HL-60/S4 (cell line): ENCODE results near the gene MAT1A.

Experiments used
- in situ Hi-C: fragments of 300-500 bp; cut with MboI; formaldehyde crosslinking; loops from 2 replicates; pipeline ENCODE4 v1.14.3; 2022; ENCODE audit warnings: low sequenced_read_pairs

MAT1A gene

GRCh38 chr10:80283119-80283518 is 6.3 kb downstream of the MAT1A start:
- in situ Hi-C loops = no loop called here

- in situ Hi-C loops = no loop called here
Measured at GRCh38 chr10:80281784-80282765, 7.4 kb downstream of the MAT1A start.

- in situ Hi-C loops = no loop called here
Measured at GRCh38 chr10:80281292-80281691, 8.2 kb downstream of the MAT1A start.

- in situ Hi-C loops = no loop called here
Measured at GRCh38 chr10:80280071-80280800, 9.2 kb downstream of the MAT1A start.

GRCh38 chr10:80279146-80279545 is 10.3 kb downstream of the MAT1A start:
- in situ Hi-C loops = no loop called here

GRCh38 chr10:80278480-80278879 is 11.0 kb downstream of the MAT1A start:
- in situ Hi-C loops = no loop called here

- in situ Hi-C loops = no loop called here
Measured at GRCh38 chr10:80277567-80278250, 11.7 kb downstream of the MAT1A start.

- in situ Hi-C loops = no loop called here
Measured at GRCh38 chr10:80277016-80277415, 12.4 kb downstream of the MAT1A start.

- in situ Hi-C loops = no loop called here
Measured at GRCh38 chr10:80276335-80276734, 13.1 kb downstream of the MAT1A start.

- in situ Hi-C loops = no loop called here
Measured at GRCh38 chr10:80275756-80276155, 13.7 kb downstream of the MAT1A start.

- in situ Hi-C loops = no loop called here
Measured at GRCh38 chr10:80275135-80275498, 14.3 kb downstream of the MAT1A start.

GRCh38 chr10:80274396-80275134 is 14.9 kb downstream of the MAT1A start:
- in situ Hi-C loops = loop anchor here (25.0 kb wide), 1 partner anchor 712 kb away; the partner anchor contains the start of gene SFTPA2

GRCh38 chr10:80273523-80274170 is 15.8 kb downstream of the MAT1A start:
- in situ Hi-C loops = loop anchor here (25.0 kb wide), 1 partner anchor 711 kb away; the partner anchor contains the start of gene SFTPA2

- in situ Hi-C loops = loop anchor here (25.0 kb wide), 1 partner anchor 711 kb away; the partner anchor contains the start of gene SFTPA2
Measured at GRCh38 chr10:80272793-80273522, 16.5 kb downstream of the MAT1A start.

- in situ Hi-C loops = loop anchor here (25.0 kb wide), 1 partner anchor 709 kb away; the partner anchor contains the start of gene SFTPA2
Measured at GRCh38 chr10:80271416-80271815, 18.0 kb downstream of the MAT1A start.

GRCh38 chr10:80270887-80271286 is 18.6 kb downstream of the MAT1A start:
- in situ Hi-C loops = loop anchor here (25.0 kb wide), 1 partner anchor 709 kb away; the partner anchor contains the start of gene SFTPA2

- in situ Hi-C loops = loop anchor here (25.0 kb wide), 1 partner anchor 707 kb away; the partner anchor contains the start of gene SFTPA2
Measured at GRCh38 chr10:80268938-80269588, 20.4 kb downstream of the MAT1A start.

- in situ Hi-C loops = loop anchor here (25.0 kb wide), 1 partner anchor 706 kb away; the partner anchor contains the start of gene SFTPA2
Measured at GRCh38 chr10:80268266-80268665, 21.2 kb downstream of the MAT1A start.
